Liver (tissue), 3 donors: ENCODE results near the gene ISM1.

Experiments
- CTCF ChIP-seq: fragments of 150-350 bp; IDR thresholded peaks from 2 replicates; pipeline ENCODE4 v1.5.1; 2017; ENCODE audit warnings: improper control_type of control experiment, low read depth, low read length; ENCODE audit not compliant: missing input control
- EGR1 ChIP-seq, 2 donors: IDR thresholded peaks; 2 replicates each; pipeline ENCODE4 v1.6.1; 2016 to 2018; ENCODE audit warnings: antibody characterized with exemption in 2 of 2, low read depth in 2 of 2
- NR2F2 ChIP-seq: IDR thresholded peaks from 2 replicates; pipeline ENCODE4 v1.6.1; 2016; ENCODE audit warnings: antibody characterized with exemption
- RAD21 ChIP-seq, 2 donors: IDR thresholded peaks; 2 replicates each; pipeline ENCODE4 v1.6.1; 2016; ENCODE audit warnings: antibody characterized with exemption in 2 of 2, mild to moderate bottlenecking in 2 of 2
- TAF1 ChIP-seq: conservative IDR thresholded peaks from 2 replicates; pipeline ENCODE4 v1.6.1; 2016; ENCODE audit warnings: antibody characterized with exemption, mild to moderate bottlenecking
- YY1 ChIP-seq: IDR thresholded peaks from 2 replicates; pipeline ENCODE4 v1.6.1; 2016; ENCODE audit warnings: antibody characterized with exemption, mild to moderate bottlenecking
- TF ChIP-seq, protein P1 (sequence below): IDR thresholded peaks from 2 replicates; pipeline ENCODE4 v1.6.1; 2016; ENCODE audit warnings: antibody characterized with exemption
- TF ChIP-seq, protein P2 (sequence below): IDR thresholded peaks from 2 replicates; pipeline ENCODE4 v1.6.1; 2016; ENCODE audit warnings: antibody characterized with exemption
- TF ChIP-seq, protein P3 (sequence below): IDR thresholded peaks from 2 replicates; pipeline ENCODE4 v1.6.1; 2016; ENCODE audit warnings: antibody characterized with exemption
- donor health status: healthy.
- donor health status: healthy.

DNA sequence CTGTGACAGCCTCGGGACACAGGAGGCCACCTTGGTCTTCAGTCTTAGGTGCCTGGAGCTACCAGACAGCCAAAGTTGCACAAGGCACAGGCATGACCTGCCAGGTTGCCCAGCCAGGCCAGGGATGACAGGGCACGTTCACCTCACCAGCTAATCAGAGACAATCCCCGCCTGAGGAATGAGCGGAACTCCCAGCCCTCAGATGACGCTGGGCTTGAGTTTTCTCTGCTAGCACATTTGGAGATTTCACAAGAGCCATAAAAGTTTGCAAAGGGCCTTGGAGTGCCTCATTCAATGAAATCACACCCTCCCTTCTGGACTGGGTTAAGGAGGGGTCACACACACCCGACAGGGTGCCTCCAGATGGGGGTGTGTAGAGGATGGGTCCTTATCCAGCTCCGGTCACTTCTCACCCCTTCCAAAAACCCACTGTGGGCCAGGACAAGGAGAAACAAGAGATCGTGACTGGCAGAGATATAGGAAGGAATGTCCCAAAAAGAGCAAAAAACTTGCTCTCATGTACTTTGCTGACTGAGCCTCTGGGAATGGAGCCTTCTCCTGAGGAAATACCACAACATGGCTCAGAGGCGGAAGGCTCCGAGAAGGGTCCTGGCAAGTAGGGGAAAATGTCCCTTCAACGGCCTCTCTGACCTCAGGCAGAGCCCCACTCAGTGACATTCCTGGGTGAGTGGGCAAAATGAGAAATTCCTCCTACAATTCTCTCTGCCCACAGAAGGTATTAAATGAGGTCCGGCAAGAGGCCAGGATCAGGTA lies 121.6 kb downstream of the ISM1 start:
- TF ChIP-seq RAD21 (IDR thresholded peaks at IDR 0.05) (no peak), CTCF (no peak), TAF1 (no peak), YY1 (no peak), NR2F2 (no peak), EGR1 (IDR thresholded peaks at IDR 0.05; ENCODE audit: low read depth in 2 of 2) (no peak)
- TF ChIP-seq, protein P1, sequence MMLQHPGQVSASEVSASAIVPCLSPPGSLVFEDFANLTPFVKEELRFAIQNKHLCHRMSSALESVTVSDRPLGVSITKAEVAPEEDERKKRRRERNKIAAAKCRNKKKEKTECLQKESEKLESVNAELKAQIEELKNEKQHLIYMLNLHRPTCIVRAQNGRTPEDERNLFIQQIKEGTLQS: no peak
- TF ChIP-seq, protein P2, sequence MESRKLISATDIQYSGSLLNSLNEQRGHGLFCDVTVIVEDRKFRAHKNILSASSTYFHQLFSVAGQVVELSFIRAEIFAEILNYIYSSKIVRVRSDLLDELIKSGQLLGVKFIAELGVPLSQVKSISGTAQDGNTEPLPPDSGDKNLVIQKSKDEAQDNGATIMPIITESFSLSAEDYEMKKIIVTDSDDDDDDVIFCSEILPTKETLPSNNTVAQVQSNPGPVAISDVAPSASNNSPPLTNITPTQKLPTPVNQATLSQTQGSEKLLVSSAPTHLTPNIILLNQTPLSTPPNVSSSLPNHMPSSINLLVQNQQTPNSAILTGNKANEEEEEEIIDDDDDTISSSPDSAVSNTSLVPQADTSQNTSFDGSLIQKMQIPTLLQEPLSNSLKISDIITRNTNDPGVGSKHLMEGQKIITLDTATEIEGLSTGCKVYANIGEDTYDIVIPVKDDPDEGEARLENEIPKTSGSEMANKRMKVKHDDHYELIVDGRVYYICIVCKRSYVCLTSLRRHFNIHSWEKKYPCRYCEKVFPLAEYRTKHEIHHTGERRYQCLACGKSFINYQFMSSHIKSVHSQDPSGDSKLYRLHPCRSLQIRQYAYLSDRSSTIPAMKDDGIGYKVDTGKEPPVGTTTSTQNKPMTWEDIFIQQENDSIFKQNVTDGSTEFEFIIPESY: no peak
- TF ChIP-seq, protein P3, sequence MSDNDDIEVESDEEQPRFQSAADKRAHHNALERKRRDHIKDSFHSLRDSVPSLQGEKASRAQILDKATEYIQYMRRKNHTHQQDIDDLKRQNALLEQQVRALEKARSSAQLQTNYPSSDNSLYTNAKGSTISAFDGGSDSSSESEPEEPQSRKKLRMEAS: no peak
